ENCODE data around the gene TMEM196.
"Not testable (repeated sequence)": the region's sequence is repeated elsewhere in the genome, so short reads cannot be mapped to it uniquely, and the experiment has no call there.

TMEM196 gene

DNA sequence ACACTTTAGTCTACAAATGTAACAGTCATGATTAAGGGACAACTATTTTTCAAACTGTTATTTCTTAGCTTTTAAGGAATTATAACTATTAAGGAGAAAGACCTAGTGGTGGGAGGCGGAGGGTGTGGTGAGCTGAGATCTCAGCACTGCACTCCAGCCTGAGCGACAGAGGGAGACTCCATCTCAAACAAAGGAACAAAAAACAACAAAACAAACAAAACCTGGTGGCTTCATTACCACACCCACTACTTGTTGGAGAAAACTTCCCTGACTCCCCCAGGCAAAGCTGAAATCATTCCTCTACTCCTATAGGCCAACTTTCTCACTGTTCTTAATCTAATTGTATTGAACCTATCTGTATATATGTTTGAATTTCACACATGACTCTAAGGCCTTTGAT lies 67.8 kb downstream of the TMEM196 start:
- no peak for DNase-seq

GRCh38 chr7:19701471-19701870 lies 71.9 kb downstream of the TMEM196 start:
- no peak for DNase-seq

GRCh38 chr7:19700936-19701335 lies 72.5 kb downstream of the TMEM196 start:
- no peak for DNase-seq

DNA sequence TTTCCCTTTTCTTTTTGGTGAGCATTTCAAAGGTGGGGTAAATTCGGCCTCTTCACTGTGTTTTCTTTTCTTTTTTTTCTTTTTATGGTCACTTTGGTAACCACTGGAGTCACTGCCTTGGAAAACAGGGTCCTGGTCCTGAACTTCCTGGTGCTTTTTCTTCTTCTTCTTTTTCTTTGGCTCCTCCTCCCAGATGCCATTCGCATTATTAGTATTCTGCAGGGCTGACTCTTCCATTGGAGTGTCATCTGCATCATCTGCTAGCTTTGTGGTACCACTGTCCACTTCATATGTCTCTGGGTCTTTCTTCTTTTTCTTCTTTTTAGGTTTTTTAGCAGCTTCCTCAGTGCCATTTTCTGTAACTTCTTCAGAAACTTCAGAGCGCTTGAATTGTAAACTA lies 75.1 kb downstream of the TMEM196 start:
- no peak for DNase-seq

GRCh38 chr7:19696926-19697325 lies 76.5 kb downstream of the TMEM196 start:
- no peak for DNase-seq

- no peak for DNase-seq
Observed at GRCh38 chr7:19692111-19692828, 81.1 kb downstream of the TMEM196 start.

GRCh38 chr7:19690736-19691135 lies 82.7 kb downstream of the TMEM196 start:
- no peak for DNase-seq

- not testable (repeated sequence) for DNase-seq
Observed at GRCh38 chr7:19689130-19689529, 84.3 kb downstream of the TMEM196 start.

DNA sequence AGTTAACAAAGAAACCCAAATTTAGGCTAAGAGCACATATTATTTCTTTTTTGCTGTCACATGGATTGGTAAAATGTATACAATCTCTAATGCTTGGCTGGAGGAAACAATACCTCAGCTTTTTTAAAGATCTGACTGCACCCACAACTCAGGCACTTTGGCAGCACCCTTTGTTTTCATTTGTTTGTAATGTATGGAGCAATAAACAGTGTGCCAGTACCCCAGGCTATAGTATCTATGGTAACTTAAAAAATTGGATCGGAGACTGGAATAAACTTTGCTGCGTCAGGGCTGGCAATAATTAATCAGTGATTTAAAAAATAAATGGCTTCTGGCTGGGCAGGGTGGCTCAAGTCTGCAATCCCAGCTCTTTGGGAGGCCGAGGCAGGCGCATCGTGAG lies 91.8 kb downstream of the TMEM196 start:
- DNase-seq = no peak

GRCh38 chr7:19677180-19677579 lies 96.2 kb downstream of the TMEM196 start:
- DNase-seq = peak in 1 of 4 experiments; percentile 13

DNA sequence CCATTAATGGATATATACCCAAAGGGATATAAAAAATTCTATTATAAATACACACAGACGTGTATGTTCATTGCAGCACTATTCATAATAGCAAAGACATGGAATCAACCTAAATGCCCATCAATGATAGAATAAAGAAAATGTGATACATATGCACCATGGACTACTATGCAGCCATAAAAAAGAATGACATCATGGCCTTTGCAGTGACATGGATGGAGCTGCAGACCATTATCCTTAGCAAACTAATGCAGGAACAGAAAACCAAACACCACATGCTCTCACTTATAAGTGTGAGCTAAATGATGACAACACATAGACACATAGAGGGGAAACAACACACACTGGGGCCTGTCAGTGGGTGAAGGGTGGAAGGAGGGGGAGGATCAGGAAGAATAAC lies 97.6 kb downstream of the TMEM196 start:
- DNase-seq = no peak

DNA sequence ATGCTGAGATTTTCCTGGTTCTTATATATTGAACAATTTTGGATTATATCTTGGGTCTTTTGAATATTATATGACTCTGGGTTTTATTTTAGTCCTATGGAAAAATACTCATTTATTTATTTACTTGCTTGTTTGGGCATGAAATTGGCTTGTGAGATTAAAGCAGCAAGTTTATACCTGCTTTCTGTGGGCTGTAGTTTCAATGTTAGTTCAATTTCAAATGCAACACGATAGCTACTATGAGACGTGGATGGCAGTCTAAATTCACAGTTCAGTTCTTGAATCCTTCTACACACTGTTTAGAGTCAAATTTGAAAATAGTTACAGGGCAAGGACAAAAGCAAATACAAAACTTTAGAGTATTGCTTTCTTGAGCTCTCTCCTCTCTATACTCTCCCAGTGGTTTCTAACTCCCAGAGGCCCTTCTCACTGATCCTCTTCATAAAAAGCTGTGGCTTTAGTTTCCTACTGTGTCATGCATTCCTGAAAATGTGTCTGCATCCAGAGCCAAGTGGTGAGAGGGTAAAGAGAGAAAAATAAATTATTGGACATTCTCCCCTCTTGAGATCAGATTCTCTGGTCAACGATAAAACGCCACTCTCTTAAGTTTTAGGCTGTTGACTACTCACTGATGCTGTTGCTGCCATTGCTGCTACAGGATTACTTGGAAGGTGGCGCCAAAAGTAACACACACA lies 99.0 kb downstream of the TMEM196 start:
- DNase-seq = no peak

DNA sequence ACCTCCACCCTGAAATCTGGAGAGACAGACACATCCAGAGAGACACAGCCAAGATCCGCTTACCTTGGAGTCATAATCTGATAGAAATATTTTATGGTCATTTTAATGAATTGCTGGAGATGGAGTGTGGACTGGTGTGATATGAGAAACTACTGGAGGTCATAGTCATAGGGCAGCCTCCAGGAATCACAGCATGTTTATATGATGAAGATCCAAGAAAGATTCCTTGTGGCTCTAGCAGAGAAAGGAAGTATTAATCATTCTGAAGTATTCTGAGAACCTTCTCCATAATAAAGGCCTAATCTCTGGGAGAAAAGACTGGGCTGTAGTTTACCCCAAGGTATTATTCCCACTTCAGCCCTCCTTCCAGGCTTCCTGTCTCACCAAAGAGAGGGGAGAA lies 102.6 kb downstream of the TMEM196 start:
- no peak for DNase-seq
